Activated naive CD4-positive, alpha-beta T cell treated with anti-CD3 and anti-CD28 coated beads, Interleukin-2, amount 50 U/mL, for 24 hours (primary cell): Measurements from ENCODE around the gene ERRFI1.
A peak's percentile ranks its signal among the peaks of the same experiment; 100 is the strongest.
"Not testable (repeated sequence)": the region's sequence is repeated elsewhere in the genome, so short reads cannot be mapped to it uniquely, and the experiment has no call there.

ENCODE experiments used
- H3K27ac Mint-ChIP-seq: one replicate; pipeline ENCODE4 v1.8.0; 2021; ENCODE audit warnings: mild to moderate bottlenecking, mixed read lengths
- H3K27me3 Mint-ChIP-seq: one replicate; pipeline ENCODE4 v1.8.0; 2021; ENCODE audit warnings: mixed read lengths
- H3K36me3 Mint-ChIP-seq: one replicate; pipeline ENCODE4 v1.8.0; 2021; ENCODE audit warnings: mixed read lengths
- H3K4me1 Mint-ChIP-seq: one replicate; pipeline ENCODE4 v1.8.0; 2021; ENCODE audit warnings: mixed read lengths
- H3K4me3 Mint-ChIP-seq: one replicate; pipeline ENCODE4 v1.8.0; 2021; ENCODE audit warnings: mild to moderate bottlenecking, mixed read lengths
- H3K9me3 Mint-ChIP-seq: one replicate; pipeline ENCODE4 v1.8.0; 2021; ENCODE audit warnings: mixed read lengths

ERRFI1 gene

GRCh38 chr1:8026153-8026975 is at the start of gene ERRFI1:
ERRFI1 (minus strand) TSS chr1:8026309; CDS start chr1:8015619, 10,690 bp downstream.
- H3K36me3 Mint-ChIP-seq = no peaks in the 10 kb centered on the region
- peak within 1 kb of the TSS; percentile 68 for H3K27ac Mint-ChIP-seq
- H3K4me3 Mint-ChIP-seq = peak within 1 kb of the TSS; percentile 89
- peaks cover 8% of the 10 kb centered on the region for H3K27me3 Mint-ChIP-seq
- H3K9me3 Mint-ChIP-seq = no peaks in the 10 kb centered on the region
- H3K4me1 Mint-ChIP-seq = peaks cover 11% of the 10 kb centered on the region

DNA sequence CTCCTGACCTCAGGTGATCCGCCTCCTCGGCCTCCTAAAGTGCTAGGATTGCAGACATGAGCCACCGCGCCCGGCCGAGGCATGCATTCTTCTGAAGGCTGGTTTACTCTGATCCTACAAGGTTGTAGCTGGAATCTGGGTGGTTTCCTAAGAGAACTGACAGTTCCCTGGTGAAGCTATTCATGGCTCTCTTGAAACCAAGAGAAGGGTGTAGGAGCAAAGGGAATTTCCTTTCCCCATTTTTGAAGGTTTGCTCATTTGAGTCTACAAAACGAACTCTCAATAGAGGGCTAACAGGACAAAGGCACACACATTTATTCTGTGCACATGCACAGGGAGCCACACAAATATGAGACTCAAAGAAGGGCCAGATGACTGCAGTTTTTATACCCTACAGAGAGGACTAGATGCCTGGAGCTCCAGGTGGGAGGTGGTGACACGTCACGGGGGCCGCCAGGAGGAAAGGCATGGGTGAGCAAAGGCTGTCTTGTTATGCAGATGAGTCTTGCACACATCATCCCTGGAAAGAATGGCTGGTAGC is 49.5 kb upstream of the ERRFI1 start:
- no peak overlapping the region for H3K4me3 Mint-ChIP-seq
- H3K36me3 Mint-ChIP-seq = no peaks in the 10 kb centered on the region
- no peak overlapping the region for H3K27ac Mint-ChIP-seq
- H3K9me3 Mint-ChIP-seq = no peaks in the 10 kb centered on the region
- no peaks in the 10 kb centered on the region for H3K27me3 Mint-ChIP-seq
- H3K4me1 Mint-ChIP-seq = no peaks in the 10 kb centered on the region

- no peak overlapping the region for H3K4me3 Mint-ChIP-seq
- no peak overlapping the region for H3K27ac Mint-ChIP-seq
- no peaks in the 10 kb centered on the region for H3K4me1 Mint-ChIP-seq
- no peaks in the 10 kb centered on the region for H3K36me3 Mint-ChIP-seq
- no peaks in the 10 kb centered on the region for H3K9me3 Mint-ChIP-seq
- H3K27me3 Mint-ChIP-seq = no peaks in the 10 kb centered on the region
These were observed 47.2 kb upstream of the ERRFI1 start for GRCh38 chr1:8073112-8073855.

DNA sequence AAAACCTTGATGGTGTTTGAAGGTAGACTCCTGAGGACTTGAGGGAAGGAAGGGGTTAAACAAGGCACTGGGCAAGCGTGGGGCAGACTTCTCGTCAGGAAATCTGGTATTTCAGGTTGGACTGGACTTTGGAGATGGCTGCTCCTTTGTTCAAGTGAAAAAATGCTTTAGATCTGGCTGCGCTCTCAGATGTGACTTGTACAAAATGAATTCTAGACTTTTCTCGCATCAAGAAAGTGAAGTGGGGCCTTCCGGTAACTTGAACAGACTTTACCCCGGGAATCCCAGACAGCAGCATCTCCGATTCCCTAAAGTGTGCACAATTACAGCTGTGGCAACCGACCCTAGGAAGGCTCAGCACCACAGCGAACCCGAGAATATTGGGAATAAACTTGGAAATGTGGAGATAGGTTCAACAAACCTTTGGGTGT is 44.3 kb upstream of the ERRFI1 start:
- no peaks in the 10 kb centered on the region for H3K4me1 Mint-ChIP-seq
- H3K9me3 Mint-ChIP-seq = no peaks in the 10 kb centered on the region
- no peak overlapping the region for H3K27ac Mint-ChIP-seq
- no peaks in the 10 kb centered on the region for H3K27me3 Mint-ChIP-seq
- no peak overlapping the region for H3K4me3 Mint-ChIP-seq
- H3K36me3 Mint-ChIP-seq = no peaks in the 10 kb centered on the region

DNA sequence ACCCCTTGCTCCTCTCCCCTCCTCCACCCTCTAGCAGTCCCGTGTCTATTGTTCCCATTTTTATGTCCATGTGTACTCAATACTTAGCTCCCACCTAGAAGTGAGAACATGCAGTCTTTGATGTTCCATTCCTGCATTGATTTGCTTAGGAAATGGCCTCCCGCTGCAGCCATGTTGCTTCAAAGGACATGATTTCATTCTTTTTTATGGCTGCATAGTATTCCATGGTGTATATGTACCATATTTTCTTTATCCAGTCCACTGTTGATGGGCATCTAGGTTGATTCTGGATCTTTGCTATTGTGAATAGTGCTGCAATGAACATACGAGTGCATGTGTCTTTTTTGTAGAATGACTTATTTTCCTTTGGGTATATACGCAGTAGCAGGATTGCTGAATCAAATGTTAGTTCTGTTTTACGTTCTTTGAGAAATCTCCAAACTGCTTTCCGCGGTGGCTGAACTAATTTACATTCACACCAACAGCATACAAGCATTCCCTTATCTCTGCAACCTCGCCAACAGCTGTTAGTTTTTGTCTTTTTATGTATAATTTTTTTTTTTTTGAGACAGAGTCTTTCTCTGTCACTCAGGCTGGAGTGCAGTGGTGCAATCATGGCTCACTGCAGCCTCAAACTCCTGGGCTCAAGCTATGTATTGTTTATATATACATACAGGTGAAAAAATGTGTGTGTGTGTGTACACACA is 43.7 kb upstream of the ERRFI1 start:
- H3K4me1 Mint-ChIP-seq, H3K36me3 Mint-ChIP-seq, H3K27ac Mint-ChIP-seq, H3K9me3 Mint-ChIP-seq, H3K27me3 Mint-ChIP-seq, H3K4me3 Mint-ChIP-seq: not testable (repeated sequence)

GRCh38 chr1:8065369-8065768 is 39.3 kb upstream of the ERRFI1 start:
- Mint-ChIP-seq H3K4me1 (no peaks in the 10 kb centered on the region), H3K27me3 (peaks cover 4% of the 10 kb centered on the region), H3K9me3 (no peaks in the 10 kb centered on the region), H3K4me3 (no peak overlapping the region), H3K27ac (no peak overlapping the region), H3K36me3 (peaks cover 3% of the 10 kb centered on the region)

GRCh38 chr1:8063298-8064036 is 37.4 kb upstream of the ERRFI1 start:
- Mint-ChIP-seq H3K9me3 (no peaks in the 10 kb centered on the region), H3K4me3 (no peak overlapping the region), H3K27ac (no peak overlapping the region), H3K27me3 (peaks cover 4% of the 10 kb centered on the region), H3K36me3 (peaks cover 3% of the 10 kb centered on the region), H3K4me1 (no peaks in the 10 kb centered on the region)

- Mint-ChIP-seq H3K36me3 (peaks cover 3% of the 10 kb centered on the region), H3K9me3 (no peaks in the 10 kb centered on the region), H3K4me3 (no peak overlapping the region), H3K4me1 (no peaks in the 10 kb centered on the region), H3K27me3 (peaks cover 4% of the 10 kb centered on the region), H3K27ac (no peak overlapping the region)
These were observed 36.8 kb upstream of the ERRFI1 start for GRCh38 chr1:8062861-8063260.

DNA sequence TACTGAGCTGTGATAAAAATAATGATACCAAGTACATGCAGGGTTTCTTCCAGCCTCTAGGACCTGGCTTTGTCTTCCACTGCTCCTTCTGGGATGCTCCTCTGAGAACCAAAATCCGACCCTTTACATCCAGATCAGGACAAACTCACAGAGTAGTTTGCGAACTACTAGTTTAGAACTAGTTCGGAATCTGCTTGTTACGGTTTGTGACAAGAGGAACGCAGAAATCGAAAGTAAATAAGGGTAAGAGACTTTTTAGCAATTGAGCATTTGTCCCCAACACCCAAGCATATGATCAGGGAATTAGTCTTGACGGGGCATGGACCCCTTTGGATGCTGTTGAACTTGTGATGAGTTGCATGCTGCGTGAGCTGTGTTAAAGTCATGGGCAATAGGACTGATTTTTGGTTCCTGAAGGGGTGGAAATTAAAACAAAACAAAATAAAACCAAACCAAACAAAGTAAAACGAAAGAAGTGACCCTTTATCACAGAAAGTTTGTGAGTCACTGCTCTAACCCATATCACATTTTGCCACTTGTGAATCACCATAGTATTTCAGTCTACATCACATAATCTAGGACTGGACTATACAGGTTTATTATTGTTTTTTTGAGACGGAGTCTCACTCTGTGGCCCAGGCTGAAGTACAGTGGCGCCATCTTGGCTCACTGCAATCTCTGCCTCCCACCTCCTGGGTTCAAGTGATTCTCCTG is 35.7 kb upstream of the ERRFI1 start:
- no peak overlapping the region for H3K27ac Mint-ChIP-seq
- H3K9me3 Mint-ChIP-seq = no peaks in the 10 kb centered on the region
- no peak overlapping the region for H3K4me3 Mint-ChIP-seq
- peaks cover 3% of the 10 kb centered on the region for H3K36me3 Mint-ChIP-seq
- peaks cover 4% of the 10 kb centered on the region for H3K27me3 Mint-ChIP-seq
- H3K4me1 Mint-ChIP-seq = no peaks in the 10 kb centered on the region

- Mint-ChIP-seq H3K27ac (no peak overlapping the region), H3K9me3 (no peaks in the 10 kb centered on the region), H3K36me3 (peaks cover 3% of the 10 kb centered on the region), H3K4me3 (no peak overlapping the region), H3K4me1 (no peaks in the 10 kb centered on the region), H3K27me3 (peaks cover 4% of the 10 kb centered on the region)
These were observed 35.1 kb upstream of the ERRFI1 start for GRCh38 chr1:8061210-8061609.

GRCh38 chr1:8059161-8059622 is 33.1 kb upstream of the ERRFI1 start:
- H3K36me3 Mint-ChIP-seq = no peaks in the 10 kb centered on the region
- no peaks in the 10 kb centered on the region for H3K9me3 Mint-ChIP-seq
- H3K4me1 Mint-ChIP-seq = no peaks in the 10 kb centered on the region
- H3K27me3 Mint-ChIP-seq = peaks cover 2% of the 10 kb centered on the region
- no peak overlapping the region for H3K27ac Mint-ChIP-seq
- H3K4me3 Mint-ChIP-seq = no peak overlapping the region

DNA sequence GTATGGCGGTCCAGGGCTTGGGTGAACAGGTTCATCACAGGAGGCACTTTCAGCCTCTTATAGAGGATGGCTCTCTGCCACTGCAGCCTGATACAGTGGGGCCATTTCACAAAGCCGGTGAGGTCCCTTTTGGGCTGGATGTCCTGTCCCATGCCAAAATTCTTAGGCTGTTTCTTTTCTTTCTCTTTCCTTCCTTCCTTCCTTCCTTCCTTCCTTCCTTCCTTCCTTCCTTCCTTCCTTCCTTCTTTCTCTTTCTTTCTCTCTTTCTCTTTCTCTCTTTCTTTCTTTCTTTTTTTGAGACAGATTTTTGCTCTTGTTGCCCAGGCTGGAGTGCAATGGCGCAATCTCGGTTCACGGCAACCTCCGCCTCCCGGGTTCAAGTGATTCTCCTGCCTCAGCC is 31.7 kb upstream of the ERRFI1 start:
- H3K36me3 Mint-ChIP-seq, H3K27ac Mint-ChIP-seq, H3K27me3 Mint-ChIP-seq, H3K4me3 Mint-ChIP-seq, H3K9me3 Mint-ChIP-seq, H3K4me1 Mint-ChIP-seq: not testable (repeated sequence)

GRCh38 chr1:8055973-8056372 is 29.9 kb upstream of the ERRFI1 start:
- H3K36me3 Mint-ChIP-seq = no peaks in the 10 kb centered on the region
- H3K4me1 Mint-ChIP-seq = no peaks in the 10 kb centered on the region
- no peaks in the 10 kb centered on the region for H3K9me3 Mint-ChIP-seq
- H3K27me3 Mint-ChIP-seq = no peaks in the 10 kb centered on the region
- H3K4me3 Mint-ChIP-seq = no peak overlapping the region
- H3K27ac Mint-ChIP-seq = no peak overlapping the region

GRCh38 chr1:8053878-8054567 is 27.9 kb upstream of the ERRFI1 start:
- H3K27me3 Mint-ChIP-seq = no peaks in the 10 kb centered on the region
- H3K4me3 Mint-ChIP-seq = no peak overlapping the region
- H3K9me3 Mint-ChIP-seq = no peaks in the 10 kb centered on the region
- H3K36me3 Mint-ChIP-seq = no peaks in the 10 kb centered on the region
- no peak overlapping the region for H3K27ac Mint-ChIP-seq
- no peaks in the 10 kb centered on the region for H3K4me1 Mint-ChIP-seq
